HG03571 (cell line): Measurements from ENCODE around the gene SMOC1.

ENCODE experiments used
- ATAC-seq: cut with Tn5 transposase; IDR thresholded peaks from one replicate; pipeline ENCODE4 v1.9.1; 2021; ENCODE audit not compliant: unreplicated experiment

The SMOC1 gene, protein sequence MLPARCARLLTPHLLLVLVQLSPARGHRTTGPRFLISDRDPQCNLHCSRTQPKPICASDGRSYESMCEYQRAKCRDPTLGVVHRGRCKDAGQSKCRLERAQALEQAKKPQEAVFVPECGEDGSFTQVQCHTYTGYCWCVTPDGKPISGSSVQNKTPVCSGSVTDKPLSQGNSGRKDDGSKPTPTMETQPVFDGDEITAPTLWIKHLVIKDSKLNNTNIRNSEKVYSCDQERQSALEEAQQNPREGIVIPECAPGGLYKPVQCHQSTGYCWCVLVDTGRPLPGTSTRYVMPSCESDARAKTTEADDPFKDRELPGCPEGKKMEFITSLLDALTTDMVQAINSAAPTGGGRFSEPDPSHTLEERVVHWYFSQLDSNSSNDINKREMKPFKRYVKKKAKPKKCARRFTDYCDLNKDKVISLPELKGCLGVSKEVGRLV

GRCh38 chr14:69879175-69880043 lies at the start of gene SMOC1:
SMOC1 (plus strand) TSS chr14:69879416; CDS start chr14:69879679, 263 bp downstream.
- no peak for ATAC-seq

DNA sequence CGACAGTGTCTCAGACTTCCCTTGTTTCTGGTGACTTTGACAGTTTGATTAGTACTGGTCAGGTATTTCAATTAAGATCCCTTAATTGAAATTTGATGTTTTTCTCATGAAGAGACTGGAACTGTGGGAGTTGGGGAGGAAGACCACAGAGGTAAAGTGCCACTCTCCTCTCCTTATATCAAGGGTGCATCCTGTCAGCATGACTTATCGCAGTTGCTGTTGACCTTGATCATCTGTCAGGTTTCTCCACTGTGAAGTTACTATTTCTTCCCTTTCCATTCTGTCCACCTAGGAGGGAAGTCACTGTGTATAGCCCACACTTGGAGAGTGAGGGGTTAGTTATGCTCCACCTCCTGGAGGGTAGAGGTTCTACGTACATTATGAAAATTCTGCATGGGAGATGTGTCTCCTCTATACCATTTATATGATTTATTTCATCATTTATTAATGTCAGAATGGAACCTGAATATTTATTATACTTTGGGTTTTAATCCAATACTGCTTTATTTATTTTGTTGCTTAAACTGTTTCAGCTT lies 40.3 kb upstream of the SMOC1 start:
- ATAC-seq = no peak

- no peak for ATAC-seq
These were observed 39.6 kb upstream of the SMOC1 start for GRCh38 chr14:69839661-69840060.

GRCh38 chr14:69841656-69842055 lies 37.6 kb upstream of the SMOC1 start:
- no peak for ATAC-seq

DNA sequence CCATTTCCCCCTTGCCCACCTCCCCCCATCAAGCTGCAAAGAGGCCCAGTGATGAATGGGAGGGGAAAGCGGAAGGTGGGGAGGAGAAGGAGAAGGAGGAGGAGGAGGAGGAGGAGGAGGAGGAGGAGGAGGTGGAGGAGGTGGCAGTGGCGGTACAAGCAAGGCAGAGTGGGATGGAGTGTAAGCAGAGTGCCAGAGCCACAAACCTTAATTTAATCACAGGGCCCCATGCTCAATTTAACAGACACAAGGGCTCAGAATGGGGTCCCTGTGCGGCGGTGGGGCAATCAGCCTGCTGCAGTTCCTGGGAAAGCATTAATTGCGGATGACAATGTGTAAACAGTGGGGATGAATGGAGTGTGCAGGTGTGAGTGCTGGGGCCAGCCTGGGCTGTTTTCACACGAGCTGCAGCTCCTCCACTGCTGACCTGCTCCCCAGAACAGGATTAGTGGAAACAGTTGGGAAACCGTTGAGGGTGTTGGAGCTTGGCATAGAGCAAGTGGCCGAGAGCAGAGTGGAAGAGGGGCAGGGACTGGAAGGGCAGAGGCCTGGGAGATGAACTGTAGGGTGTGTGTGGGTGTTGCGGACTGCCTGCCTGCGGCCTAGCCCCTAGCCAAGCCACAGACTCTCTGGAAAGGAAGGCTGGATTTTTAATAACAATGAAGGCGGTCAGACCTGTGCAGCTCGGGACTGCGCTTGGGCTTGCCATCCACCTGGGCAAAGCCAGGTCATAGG lies 36.4 kb upstream of the SMOC1 start:
- no peak for ATAC-seq

DNA sequence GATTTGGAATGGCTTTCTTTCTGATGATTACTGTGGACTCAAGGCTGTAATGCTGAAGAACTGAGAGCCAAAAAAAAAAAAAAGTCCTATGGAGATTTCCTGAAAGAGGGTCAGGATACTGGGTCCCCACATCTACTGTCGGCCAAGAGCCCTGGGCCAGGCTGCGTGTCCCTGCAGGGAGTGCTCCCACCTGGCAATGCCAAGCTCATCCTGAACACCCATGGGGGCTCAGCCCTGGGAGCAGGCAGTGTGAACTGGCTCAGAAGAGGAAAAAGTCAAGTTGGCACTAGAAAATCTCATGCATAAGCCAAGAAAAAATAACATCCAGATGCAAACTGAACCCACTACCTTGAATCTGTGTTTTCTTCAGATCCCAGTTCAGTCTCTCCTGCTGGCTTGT lies 35.0 kb upstream of the SMOC1 start:
- no peak for ATAC-seq

DNA sequence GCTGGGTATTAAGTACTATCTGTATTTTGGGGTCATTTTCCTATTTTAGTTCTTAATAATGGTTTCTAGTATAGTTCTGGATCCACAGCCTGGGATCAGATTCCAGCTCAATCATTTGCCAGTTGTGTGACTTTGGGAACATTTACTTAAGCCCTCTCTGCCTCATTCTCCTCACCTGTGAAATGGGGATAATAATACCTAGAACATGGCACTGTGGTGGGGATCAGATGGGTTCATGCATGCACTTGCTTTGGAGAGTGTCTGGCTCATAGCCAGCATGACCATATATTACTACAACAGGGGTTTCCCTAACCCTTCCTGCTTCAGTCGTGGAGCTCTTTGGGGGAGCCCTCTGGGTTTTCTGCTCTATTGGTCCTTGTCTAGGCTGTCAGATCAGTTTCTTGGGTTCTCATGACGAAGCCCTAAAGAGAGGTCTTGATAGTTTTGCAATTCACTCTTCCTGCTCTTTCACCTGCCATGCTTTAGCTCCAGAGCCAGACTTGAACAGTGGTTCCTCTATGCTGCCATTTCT lies 34.1 kb upstream of the SMOC1 start:
- no peak for ATAC-seq

- ATAC-seq = no peak
These were observed 33.4 kb upstream of the SMOC1 start for GRCh38 chr14:69845787-69846186.

- ATAC-seq = no peak
These were observed 31.1 kb upstream of the SMOC1 start for GRCh38 chr14:69848156-69848555.

- no peak for ATAC-seq
These were observed 30.3 kb upstream of the SMOC1 start for GRCh38 chr14:69848903-69849391.

DNA sequence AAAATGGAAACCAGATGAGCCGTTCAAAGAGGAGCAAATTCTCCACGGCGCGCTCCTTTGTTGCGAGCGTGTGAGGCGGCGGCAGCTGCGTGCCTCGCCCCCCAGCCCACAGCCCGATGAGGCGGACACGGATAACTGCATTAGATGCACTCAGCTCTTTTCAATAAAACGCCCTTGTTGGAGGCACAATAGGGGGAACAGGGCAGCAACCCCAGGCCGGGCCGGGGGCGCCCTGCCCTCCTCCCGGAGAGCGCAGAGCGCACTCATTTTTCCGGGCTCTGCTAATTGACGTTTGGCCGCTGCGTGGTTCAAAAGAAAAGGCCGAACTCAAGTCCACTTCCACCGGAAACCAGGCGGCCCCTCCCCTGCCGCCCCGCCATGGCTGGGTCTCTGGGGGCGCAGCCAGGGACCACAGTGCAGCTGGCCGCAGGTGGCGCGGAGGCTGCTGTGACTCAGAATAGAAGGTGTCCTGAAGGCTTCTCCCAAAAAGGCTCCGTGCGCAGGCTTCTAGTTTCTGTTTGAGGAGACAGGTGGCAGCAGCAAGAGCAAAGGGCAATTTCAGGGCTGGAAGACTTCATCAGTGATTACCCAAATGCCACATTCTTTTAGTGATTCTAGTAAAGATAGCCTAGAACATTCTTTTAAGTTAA lies 29.0 kb upstream of the SMOC1 start:
- ATAC-seq = no peak

DNA sequence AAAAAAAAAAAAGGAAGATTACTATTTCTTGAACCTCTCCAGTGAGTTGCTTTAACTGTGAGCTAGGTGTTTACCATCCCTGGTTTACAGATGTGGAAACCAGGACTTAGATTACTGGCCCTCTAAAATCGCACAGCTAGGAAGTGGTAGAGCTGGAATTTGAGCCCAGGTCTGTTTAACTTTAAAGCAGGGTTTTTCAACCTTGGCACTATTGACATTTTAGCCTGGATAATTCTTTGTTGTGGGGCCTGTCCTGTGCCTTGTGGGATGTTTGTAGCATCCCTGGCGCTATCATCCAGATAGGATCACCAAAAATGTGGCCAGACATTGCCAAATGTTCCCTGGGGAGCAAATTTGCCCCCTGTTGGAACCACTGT lies 28.5 kb upstream of the SMOC1 start:
- no peak for ATAC-seq

DNA sequence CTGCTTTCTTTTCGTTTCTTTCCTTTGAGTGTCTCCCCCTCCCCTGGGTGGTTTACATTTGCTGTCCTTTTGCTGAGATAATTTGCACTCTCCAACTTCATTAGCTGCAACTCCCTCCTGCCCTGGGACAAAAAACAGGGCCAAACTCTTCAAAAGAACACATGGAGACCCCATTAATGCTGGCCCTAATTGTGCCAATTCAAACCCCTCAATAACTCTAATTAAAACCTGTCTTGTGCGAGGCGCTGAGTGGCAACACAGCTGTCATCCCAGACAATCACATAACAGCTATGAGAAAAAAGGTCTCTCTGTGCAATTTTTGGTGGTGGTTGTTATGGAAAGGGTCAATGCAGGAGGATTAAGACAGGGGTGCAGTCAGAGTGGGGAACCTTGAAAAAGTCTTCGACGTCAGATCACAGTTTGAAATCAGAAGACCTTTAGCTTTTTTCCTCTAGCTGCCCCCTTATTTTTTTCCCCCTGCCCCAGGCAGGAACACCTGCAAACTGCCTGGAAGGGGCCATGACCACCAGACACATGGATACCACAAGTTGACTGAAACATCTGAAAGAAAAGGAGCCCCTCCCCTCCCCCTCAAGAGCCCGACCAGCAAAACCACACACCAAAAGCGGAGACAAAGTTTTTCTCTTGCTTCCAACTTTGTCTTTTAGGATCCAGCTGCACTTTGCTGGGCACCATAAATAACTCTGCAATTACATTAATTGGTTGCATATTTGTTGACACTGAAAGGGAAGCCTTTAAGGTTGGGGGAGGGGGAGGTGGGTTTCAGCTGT lies 26.5 kb upstream of the SMOC1 start:
- ATAC-seq = no peak

DNA sequence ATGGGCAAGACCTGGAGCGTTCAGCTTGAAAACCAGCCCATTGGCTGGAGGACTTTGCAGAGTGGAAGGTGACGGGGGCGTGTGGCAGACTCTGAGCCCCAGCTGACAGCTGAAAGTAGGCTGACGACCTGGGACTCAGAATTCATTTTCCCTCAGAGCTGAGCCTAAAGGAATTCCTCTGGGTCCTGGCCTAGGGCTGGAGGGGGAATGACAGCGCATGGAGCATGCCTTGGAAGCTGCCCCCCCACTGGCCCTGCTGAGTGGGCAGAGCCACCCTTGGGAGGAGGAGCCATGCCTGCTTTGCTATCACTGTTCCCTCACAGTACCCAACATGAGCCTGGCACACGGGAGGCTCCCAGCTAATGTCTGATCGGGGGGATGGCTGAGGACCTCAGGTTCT lies 25.4 kb upstream of the SMOC1 start:
- ATAC-seq = no peak

DNA sequence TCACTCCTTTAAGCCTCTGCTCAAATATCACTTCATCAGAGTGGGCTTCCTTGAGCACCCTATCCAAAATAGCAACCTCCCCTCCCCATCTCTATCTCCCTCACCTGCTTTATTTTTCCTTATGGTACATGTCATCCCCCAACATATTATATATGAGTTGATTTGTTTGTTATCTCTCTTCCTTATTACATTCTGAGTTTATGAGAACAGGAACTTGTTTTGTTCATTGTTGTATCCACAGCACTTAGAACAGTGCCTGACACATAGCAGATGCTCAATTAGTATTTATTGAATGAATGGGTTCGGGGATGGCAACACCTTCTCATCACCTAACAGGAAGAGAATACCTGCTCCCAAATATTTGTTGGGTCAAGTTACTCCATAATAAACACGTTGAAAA lies 24.6 kb upstream of the SMOC1 start:
- ATAC-seq = no peak

GRCh38 chr14:69855180-69855832 lies 23.9 kb upstream of the SMOC1 start:
- ATAC-seq = no peak

- ATAC-seq = no peak
These were observed 20.4 kb upstream of the SMOC1 start for GRCh38 chr14:69858801-69859200.

DNA sequence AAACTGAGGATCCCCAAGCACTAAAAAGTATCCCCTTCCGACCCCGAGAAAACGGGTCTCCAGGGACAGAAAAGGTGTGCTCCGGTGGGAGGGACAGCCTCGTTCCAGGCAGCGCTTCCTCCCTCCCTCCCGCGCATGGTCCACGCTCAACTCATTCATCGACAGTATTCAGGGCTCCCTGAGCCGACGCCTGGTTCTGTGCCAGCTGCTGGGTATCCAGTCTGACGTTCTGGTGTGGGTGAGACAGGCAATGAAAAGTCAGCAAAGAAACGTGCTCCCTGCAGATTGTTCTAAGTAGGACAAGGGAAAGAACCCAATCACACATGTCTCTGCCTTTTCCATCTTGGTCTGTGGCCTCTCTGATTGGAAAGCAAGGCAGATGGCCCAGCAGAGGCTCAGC lies 19.6 kb upstream of the SMOC1 start:
- ATAC-seq = no peak

- no peak for ATAC-seq
These were observed 19.0 kb upstream of the SMOC1 start for GRCh38 chr14:69860221-69860620.
